H1 (cell line): ENCODE measurements around the gene INSYN1. TPM values are rescaled to one million over a fixed set of nuclear protein-coding genes. Genes with fewer than 3 reads are reported as not detected.

Source experiments
- CTCF ChIA-PET: fragments of 300-600 bp; sonication (Branson Sonifier 250); formaldehyde crosslinking; loops from one replicate; lab custom pipeline; 2021; ENCODE audit not compliant: partially characterized antibody; lab: Charles Lee
- POLR2A ChIA-PET: fragments of 300-600 bp; sonication (Branson Sonifier 250); formaldehyde crosslinking; loops from one replicate; lab custom pipeline; 2021; ENCODE audit warnings: inconsistent platforms; ENCODE audit not compliant: partially characterized antibody; lab: Charles Lee
- DNase-seq, 2 experiments: peaks; one replicate each; pipeline versions ENCODE4 v3.0.0 to v3.0.0-alpha.2; 2010 to 2022; ENCODE audit warnings: low spot score in 2 of 2, low read depth in 1 of 2, mixed read lengths in 1 of 2
- FAIRE-seq: peaks from 2 replicates; lab custom pipeline; 2011; peaks lifted over from hg19 to GRCh38; lab: Jason Lieb, UNC
- H2AFZ ChIP-seq: 2 replicates; pipeline ENCODE4 v1.8.1; 2012; ENCODE audit warnings: low read length, inconsistent platforms
- H2AK5ac ChIP-seq: 2 replicates; pipeline ENCODE4 v1.6.1; 2013; ENCODE audit warnings: low read depth, low read length
- H2BK120ac ChIP-seq: replicated peaks from 2 replicates; pipeline ENCODE3; 2013; ENCODE audit warnings: low read depth, low read length, inconsistent platforms
- H2BK12ac ChIP-seq: 2 replicates; pipeline ENCODE4 v1.6.1; 2013; ENCODE audit warnings: low read depth, low read length
- H2BK15ac ChIP-seq: 2 replicates; pipeline ENCODE4 v1.6.1; 2013; ENCODE audit warnings: low read length
- H2BK20ac ChIP-seq: 2 replicates; pipeline ENCODE4 v1.6.1; 2013; ENCODE audit warnings: low read length
- H2BK5ac ChIP-seq: 2 replicates; pipeline ENCODE4 v1.6.1; 2013; ENCODE audit warnings: low read depth, low read length
- H3K14ac ChIP-seq: 2 replicates; pipeline ENCODE4 v1.6.1; 2013; ENCODE audit warnings: inconsistent platforms; ENCODE audit not compliant: insufficient read length
- H3K18ac ChIP-seq: 2 replicates; pipeline ENCODE4 v1.6.1; 2013; ENCODE audit warnings: low read length; ENCODE audit errors: extremely low read depth
- H3K23ac ChIP-seq: 2 replicates; pipeline ENCODE4 v1.6.1; 2013; ENCODE audit warnings: inconsistent platforms; ENCODE audit not compliant: insufficient read length
- H3K23me2 ChIP-seq: 2 replicates; pipeline ENCODE4 v1.6.1; 2013; ENCODE audit warnings: low read depth, low read length
- H3K27ac ChIP-seq: 2 replicates; pipeline ENCODE4 v1.6.1; 2011; ENCODE audit warnings: low read depth, low read length, inconsistent platforms
- H3K27me3 ChIP-seq, 4 experiments: replicated peaks in 1 of 4; 1 replicate in 1 of 4; 2 replicates in 3 of 4; pipeline versions ENCODE4 v1.6.1 to v1.8.1; 2011 to 2013; ENCODE audit warnings: low read length in 3 of 4, mild to moderate bottlenecking in 3 of 4, inconsistent platforms in 2 of 4, mixed read lengths in 2 of 4, moderate library complexity in 1 of 4; ENCODE audit not compliant: control insufficient read depth in 3 of 4, insufficient read depth in 3 of 4; ENCODE audit errors: extremely low read depth in 1 of 4
- H3K36me3 ChIP-seq, 4 experiments: 2 replicates each; pipeline versions ENCODE4 v1.6.1 to v1.8.1; 2011 to 2013; ENCODE audit warnings: mild to moderate bottlenecking in 4 of 4, low read length in 3 of 4, moderate library complexity in 2 of 4, control low read depth in 1 of 4, inconsistent platforms in 1 of 4; ENCODE audit not compliant: insufficient read depth in 4 of 4, control insufficient read depth in 2 of 4
- H3K4ac ChIP-seq: replicated peaks from 2 replicates; pipeline ENCODE3; 2013; ENCODE audit warnings: low read length, low read depth, mixed read lengths, inconsistent platforms; ENCODE audit not compliant: insufficient read length
- H3K4me1 ChIP-seq, 4 experiments: replicated peaks in 1 of 4; 1 replicate in 1 of 4; 2 replicates in 3 of 4; pipeline versions ENCODE4 v1.6.1 to v1.8.1; 2011 to 2013; ENCODE audit warnings: low read length in 3 of 4, inconsistent platforms in 2 of 4, mixed read lengths in 1 of 4; ENCODE audit not compliant: insufficient read depth in 4 of 4, control insufficient read depth in 3 of 4
- H3K4me2 ChIP-seq, 2 experiments: 2 replicates each; pipeline versions ENCODE4 v1.6.1 to v1.8.1; 2011 to 2013; ENCODE audit warnings: low read depth in 2 of 2, low read length in 2 of 2, control low read depth in 1 of 2, inconsistent platforms in 1 of 2, mild to moderate bottlenecking in 1 of 2; ENCODE audit not compliant: insufficient read depth in 1 of 2
- H3K4me3 ChIP-seq, 4 experiments: fragments of 200-600, 300-600 bp in 1 of 4; sonication (generic), shearing (Covaris generic), sonication (Bioruptor Twin) in 1 of 4; 2 replicates each; pipeline versions ENCODE4 v1.5.1 to v1.8.1; 2011 to 2016; ENCODE audit warnings: low read length in 4 of 4, low read depth in 3 of 4, control low read depth in 2 of 4, inconsistent platforms in 2 of 4, mild to moderate bottlenecking in 2 of 4, mixed read lengths in 1 of 4, moderate library complexity in 1 of 4; ENCODE audit not compliant: insufficient read depth in 2 of 4; ENCODE audit errors: extremely low read depth in 1 of 4
- H3K56ac ChIP-seq: replicated peaks from 2 replicates; pipeline ENCODE3; 2013; ENCODE audit warnings: low read depth, mild to moderate bottlenecking, mixed read lengths, low read length, inconsistent platforms; ENCODE audit not compliant: insufficient read length
- H3K79me1 ChIP-seq: 2 replicates; pipeline ENCODE4 v1.6.1; 2013; ENCODE audit warnings: low read depth, low read length, control low read depth
- H3K79me2 ChIP-seq, 2 experiments: 2 replicates each; pipeline versions ENCODE4 v1.6.1 to v1.8.1; 2012 to 2013; ENCODE audit warnings: low read length in 2 of 2, mild to moderate bottlenecking in 2 of 2, inconsistent platforms in 1 of 2; ENCODE audit not compliant: insufficient read depth in 2 of 2, control insufficient read depth in 1 of 2
- H3K9ac ChIP-seq, 4 experiments: replicated peaks in 1 of 4; 1 replicate in 1 of 4; 2 replicates in 3 of 4; pipeline versions ENCODE4 v1.6.1 to v1.8.1; 2011 to 2013; ENCODE audit warnings: low read depth in 3 of 4, low read length in 3 of 4, control low read depth in 2 of 4, mild to moderate bottlenecking in 2 of 4, moderate library complexity in 2 of 4, inconsistent platforms in 1 of 4; ENCODE audit errors: extremely low read depth in 1 of 4
- H3K9me3 ChIP-seq, 2 experiments: 2 replicates each; pipeline versions ENCODE4 v1.6.1 to v1.8.1; 2012 to 2013; ENCODE audit warnings: mild to moderate bottlenecking in 2 of 2, moderate library complexity in 2 of 2, control low read depth in 1 of 2, inconsistent platforms in 1 of 2, low read depth in 1 of 2, low read length in 1 of 2, mixed read lengths in 1 of 2; ENCODE audit not compliant: insufficient read depth in 2 of 2
- H4K20me1 ChIP-seq, 2 experiments: replicated peaks in 1 of 2; 2 replicates each; pipeline versions ENCODE3 to v1.8.1; 2011 to 2013; ENCODE audit warnings: inconsistent platforms in 2 of 2, low read length in 2 of 2, mild to moderate bottlenecking in 1 of 2; ENCODE audit not compliant: insufficient read depth in 2 of 2, control insufficient read depth in 1 of 2
- H4K5ac ChIP-seq: 2 replicates; pipeline ENCODE4 v1.6.1; 2013; ENCODE audit warnings: low read length, low read depth, mixed read lengths, inconsistent platforms; ENCODE audit not compliant: insufficient read length
- H4K8ac ChIP-seq: 2 replicates; pipeline ENCODE4 v1.8.0; 2013; ENCODE audit warnings: mild to moderate bottlenecking, moderate library complexity, low read length, inconsistent platforms; ENCODE audit not compliant: insufficient read depth; ENCODE audit errors: extremely low read depth
- H4K91ac ChIP-seq: replicated peaks from 2 replicates; pipeline ENCODE3; 2013; ENCODE audit warnings: low read length, mixed read lengths, inconsistent platforms; ENCODE audit not compliant: insufficient read length
- ATF2 ChIP-seq: IDR thresholded peaks from 2 replicates; pipeline ENCODE4 v1.6.1; 2012; ENCODE audit warnings: low read length, inconsistent platforms
- CTCF ChIP-seq, 3 experiments: IDR thresholded peaks; 1 replicate in 2 of 3; 2 replicates in 1 of 3; pipeline versions ENCODE4 v1.5.1 to v1.6.1; 2011; ENCODE audit warnings: low read length in 3 of 3, mild to moderate bottlenecking in 3 of 3, inconsistent platforms in 2 of 3, low read depth in 1 of 3, moderate library complexity in 1 of 3; ENCODE audit not compliant: insufficient read depth in 1 of 3; ENCODE audit errors: control extremely low read depth in 1 of 3
- EP300 ChIP-seq, 2 experiments: IDR thresholded peaks; 1 replicate in 1 of 2; 2 replicates in 1 of 2; pipeline ENCODE4 v1.6.1; 2011 to 2012; ENCODE audit warnings: low read depth in 2 of 2, low read length in 2 of 2, mild to moderate bottlenecking in 2 of 2, borderline replicate concordance in 1 of 2, inconsistent platforms in 1 of 2, moderate library complexity in 1 of 2
- KDM5A ChIP-seq: fragments of 200-600 bp; IDR thresholded peaks from 2 replicates; pipeline ENCODE4 v1.7.1; 2012; ENCODE audit warnings: mild to moderate bottlenecking, low read length, inconsistent platforms, mixed read lengths
- SIN3A ChIP-seq, 2 experiments: IDR thresholded peaks in 1 of 2; conservative IDR thresholded peaks in 1 of 2; 2 replicates each; pipeline ENCODE4 v1.6.1; 2011 to 2012; ENCODE audit warnings: low read length in 2 of 2, improper control_type of control experiment in 1 of 2, low read depth in 1 of 2, mild to moderate bottlenecking in 1 of 2
- SIRT6 ChIP-seq: IDR thresholded peaks from one replicate; pipeline ENCODE4 v1.7.1; 2012; ENCODE audit warnings: low read length, inconsistent platforms
- SP1 ChIP-seq: IDR thresholded peaks from 2 replicates; pipeline ENCODE4 v1.6.1; 2011; ENCODE audit warnings: low read depth, low read length
- WGBS, 2 experiments: shearing (Covaris generic) in 1 of 2; methylation state at CpG; one replicate each; pipeline versions ENCODE4 v1.1.6 to v1.1.7; 2013 to 2015; ENCODE audit warnings: low lambda C conversion rate in 2 of 2, mixed read lengths in 2 of 2, inconsistent platforms in 1 of 2, low coverage in 1 of 2, missing lambda C conversion rate in 1 of 2; ENCODE audit not compliant: insufficient replicate concordance in 2 of 2, insufficient coverage in 1 of 2, insufficient read length in 1 of 2; ENCODE audit errors: extremely low coverage in 1 of 2, missing lambda C conversion rate in 1 of 2; 5-methylcytosine and 5-hydroxymethylcytosine counted together
- polyA plus RNA-seq, 7 experiments: library from polyadenylated mRNA; depleted of rRNA in 3 of 7; stranded (reverse) in 5 of 7; unstranded in 2 of 7; fragments of >200 nt in 5 of 7; fragments of 200-250 nt in 2 of 7; gene quantifications; 1 replicate in 5 of 7; 2 replicates in 1 of 7; 4 replicates in 1 of 7; pipeline versions ENCODE4 v1.2.1 to v1.2.3, GENCODE V29; 2011 to 2013; ENCODE audit warnings: missing spikeins in 2 of 7, mixed read lengths in 2 of 7
- total RNA-seq: library from RNA; stranded (reverse); fragmentation: NEBNext Ultra II Directional; extraction: Animal tissue kit (Norgen Biotek cat#: 25700); gene quantifications from 2 replicates; pipeline ENCODE4 v1.2.1, GENCODE V29; 2021
- TF ChIP-seq, protein P1 (sequence below): IDR thresholded peaks from 2 replicates; pipeline ENCODE4 v1.6.1; 2011; ENCODE audit warnings: low read depth, mild to moderate bottlenecking, low read length; ENCODE audit not compliant: insufficient read depth

Gene INSYN1
- total and polyA plus RNA-seq, 2 of the 8 experiments (the other 6 are each of a cell fraction or from before 2014, with no cell fraction given), result 7.2 to 10.2 TPM

GRCh38 chr15:73796331-73796831, 43.2 kb upstream of the INSYN1 start:
- Histone ChIP-seq H4K5ac (no peak overlapping the region), H2AK5ac (no peak overlapping the region), H4K91ac (no peak overlapping the region), H4K8ac (no peak overlapping the region; the same call in 1 of the 2 replicates), H3K4me1 (peaks cover 0 to 11% (median under 1%) of the 10 kb centered on the region in 4 experiments; a peak in 3 of 7 replicates), H2BK120ac (no peak overlapping the region), H3K18ac (no peak overlapping the region; the same call in 1 of the 2 replicates), H3K4ac (no peak overlapping the region), H2AFZ (no peak overlapping the region), H2BK5ac (no peak overlapping the region), H3K27ac (no peak overlapping the region), H3K9ac (no peak overlapping the region), H3K4me2 (no peak overlapping the region), H2BK15ac (no peak overlapping the region), H3K36me3 (no peaks in the 10 kb centered on the region), H4K20me1 (no peaks in the 10 kb centered on the region), H3K79me2 (no peaks in the 10 kb centered on the region), H3K14ac (no peak overlapping the region), H3K27me3 (no peaks in the 10 kb centered on the region; a peak in 1 of 7 replicates), H3K9me3 (no peaks in the 10 kb centered on the region), H3K23me2 (no peaks in the 10 kb centered on the region), H3K4me3 (no peak overlapping the region), H3K56ac (no peak overlapping the region), H2BK20ac (no peak overlapping the region), H3K79me1 (no peaks in the 10 kb centered on the region), H3K23ac (no peak overlapping the region), H2BK12ac (no peak overlapping the region)
- CTCF ChIA-PET, result interaction anchor here (0.7 to 1.8 kb wide), 6 partner anchors 8 to 70 kb away, joined by 3 to 8 read pairs (median 4); no protein-coding TSS in a partner anchor
- POLR2A ChIA-PET, result no interaction called here
- 91% methylated on average over 11 of the region's 11 CpGs; no CpG with 5 or more reads in 1 of the 2 experiments for WGBS, 2 experiments
- no peak for FAIRE-seq
- DNase-seq, result no peak
- no peak for TF ChIP-seq SP1
- TF ChIP-seq CTCF (IDR thresholded peaks at IDR 0.05; ENCODE audit: control extremely low read depth in 1 of 3, insufficient read depth in 1 of 3, low read depth in 1 of 3, low read length in 3 of 3), result no peak
- no peak for TF ChIP-seq SIRT6
- TF ChIP-seq ATF2, result no peak
- no peak for TF ChIP-seq KDM5A
- TF ChIP-seq, protein P1, sequence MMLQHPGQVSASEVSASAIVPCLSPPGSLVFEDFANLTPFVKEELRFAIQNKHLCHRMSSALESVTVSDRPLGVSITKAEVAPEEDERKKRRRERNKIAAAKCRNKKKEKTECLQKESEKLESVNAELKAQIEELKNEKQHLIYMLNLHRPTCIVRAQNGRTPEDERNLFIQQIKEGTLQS, result no peak
- TF ChIP-seq EP300 (IDR thresholded peaks at IDR 0.05; ENCODE audit: borderline replicate concordance in 1 of 2, low read depth in 2 of 2, low read length in 2 of 2), result no peak
- no peak for TF ChIP-seq SIN3A (conservative IDR thresholded peaks at IDR 0.05 in 1 of 2, IDR thresholded peaks at IDR 0.05 in 1 of 2; ENCODE audit: low read depth in 1 of 2, low read length in 2 of 2)
